GM19035 (cell line): ENCODE results near the gene COP1.
"Not testable (repeated sequence)": the region's sequence is repeated elsewhere in the genome, so short reads cannot be mapped to it uniquely, and the experiment has no call there.

ENCODE experiments used
- ATAC-seq: cut with Tn5 transposase; IDR thresholded peaks from one replicate; pipeline ENCODE4 v1.9.1; 2021; ENCODE audit not compliant: unreplicated experiment

Gene COP1

DNA sequence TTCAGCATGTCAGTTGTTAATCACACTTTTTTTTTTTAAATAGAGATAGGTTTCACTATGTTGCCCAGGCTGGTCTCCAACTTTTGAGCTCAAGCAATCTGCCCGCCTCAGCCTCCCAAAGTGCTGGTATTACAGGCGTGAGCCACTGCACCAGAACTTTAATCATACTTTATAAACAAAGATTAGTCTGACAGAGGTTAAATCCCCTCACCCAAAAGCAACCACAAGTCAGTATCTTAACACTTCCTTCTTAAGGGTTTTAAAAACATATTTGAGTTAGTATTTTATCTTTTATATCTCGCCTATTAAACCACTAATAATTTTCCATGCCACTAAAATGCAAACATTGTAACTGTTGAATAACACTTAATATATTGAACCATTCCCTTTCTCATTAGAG, 70.2 kb downstream of the COP1 start:
- no peak for ATAC-seq

DNA sequence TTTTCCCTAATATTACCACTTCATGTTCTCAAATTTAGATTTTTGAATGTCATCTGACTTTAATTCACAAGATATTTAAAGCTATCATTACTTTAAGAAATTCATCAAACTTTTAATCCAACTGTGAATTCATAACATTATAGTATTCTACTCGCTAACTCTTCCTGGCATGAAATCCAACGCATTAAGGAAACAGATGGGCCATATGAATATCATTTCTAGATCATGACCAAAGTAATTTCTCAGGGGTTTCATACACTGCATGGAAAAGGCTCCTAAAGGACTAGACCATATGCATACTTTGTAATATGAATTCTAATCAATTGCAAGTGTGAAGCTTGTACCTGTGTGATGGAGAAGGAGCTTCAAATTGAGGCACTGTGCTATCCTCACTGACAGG, 72.4 kb downstream of the COP1 start:
- no peak for ATAC-seq

DNA sequence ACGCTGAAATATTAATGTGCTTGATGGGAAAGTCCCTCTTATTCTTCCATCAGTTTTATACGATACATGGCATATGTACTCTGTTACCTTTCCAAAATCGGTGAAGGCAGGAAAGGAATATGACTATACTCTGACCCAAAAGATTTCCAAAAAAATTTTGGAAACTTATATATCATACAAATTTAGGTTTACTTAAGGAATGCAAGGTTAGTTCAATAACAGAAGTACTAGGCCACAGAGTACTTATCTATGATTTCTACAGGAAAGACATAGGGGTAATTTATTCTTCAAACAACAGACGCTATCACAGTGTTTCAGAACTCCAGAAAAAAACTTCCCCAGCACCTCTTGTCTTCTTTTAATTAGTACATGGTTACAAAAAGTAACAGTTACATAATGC, 84.8 kb downstream of the COP1 start:
- ATAC-seq, result no peak

DNA sequence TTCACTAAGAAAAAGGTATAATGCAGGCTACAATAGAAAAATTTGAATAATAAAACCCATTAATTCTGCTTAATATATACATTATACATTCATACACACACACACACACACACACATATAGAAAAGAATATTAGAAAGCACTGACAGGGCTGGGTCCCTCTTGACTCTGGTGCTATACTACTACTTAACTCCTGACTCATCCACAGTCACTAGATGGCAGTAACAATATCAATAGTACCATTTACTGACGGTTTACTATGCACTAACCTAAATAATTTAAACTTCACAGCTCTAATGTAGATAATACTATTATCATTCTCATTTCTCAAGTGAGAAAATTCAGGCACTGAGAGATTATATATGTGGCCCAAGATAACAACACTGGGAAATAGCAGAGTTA, 87.5 kb downstream of the COP1 start:
- ATAC-seq, result no peak

DNA sequence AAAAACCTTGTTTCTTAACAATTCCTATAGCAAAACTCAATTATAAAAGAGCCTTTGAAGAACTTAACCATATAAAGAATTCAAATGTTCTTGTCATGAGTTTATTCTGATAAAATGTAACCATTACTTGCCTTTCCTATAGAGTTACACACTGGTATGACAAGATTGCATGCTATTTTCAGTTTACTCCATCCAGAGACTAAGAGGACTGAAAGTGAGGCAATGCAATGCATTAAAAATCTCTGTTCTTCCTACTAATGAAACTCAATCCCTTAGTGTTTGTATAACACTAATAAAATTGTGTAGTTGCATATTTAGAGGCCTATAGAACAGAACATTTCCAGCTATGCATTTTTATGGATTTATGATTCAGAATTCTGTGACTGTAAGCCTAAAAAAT, 88.1 kb downstream of the COP1 start:
- no peak for ATAC-seq

DNA sequence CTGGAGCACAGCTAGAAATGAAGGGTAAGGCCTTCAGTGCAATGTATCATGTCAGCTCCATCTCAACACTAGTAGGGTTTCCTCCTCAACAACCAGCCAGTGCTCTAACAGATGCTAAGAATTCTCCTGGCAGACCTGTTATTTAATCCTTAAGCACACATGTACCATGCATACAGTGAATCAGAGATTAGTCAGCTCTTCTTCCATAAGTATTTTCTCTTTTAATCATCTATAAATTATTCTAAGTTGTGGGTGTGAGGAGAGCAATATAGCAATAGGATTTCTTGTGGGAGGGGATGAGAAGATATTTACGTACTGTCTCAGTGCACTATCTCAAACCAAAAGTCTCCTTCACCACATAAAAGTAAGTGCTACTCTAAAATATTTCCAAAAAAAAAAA, 95.3 kb downstream of the COP1 start:
- no peak for ATAC-seq

DNA sequence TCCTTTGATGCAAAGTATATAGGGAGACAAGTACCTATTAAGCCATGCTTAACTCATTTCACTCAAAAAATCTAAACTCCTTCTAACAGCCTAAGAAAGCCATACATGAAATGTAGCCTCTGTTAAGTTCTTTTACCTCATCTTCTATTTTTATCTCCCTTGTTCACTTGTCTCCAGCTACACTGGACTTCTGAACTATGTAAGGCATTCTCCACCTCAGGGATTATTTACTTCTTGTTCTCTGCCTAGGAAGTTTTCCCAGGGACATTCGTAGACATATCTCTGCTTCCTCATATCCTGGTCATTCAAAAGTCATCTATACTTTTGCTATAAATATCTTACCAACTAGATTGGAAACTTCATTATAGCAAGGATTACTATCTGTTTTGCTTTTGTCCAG, 96.9 kb downstream of the COP1 start:
- no peak for ATAC-seq

DNA sequence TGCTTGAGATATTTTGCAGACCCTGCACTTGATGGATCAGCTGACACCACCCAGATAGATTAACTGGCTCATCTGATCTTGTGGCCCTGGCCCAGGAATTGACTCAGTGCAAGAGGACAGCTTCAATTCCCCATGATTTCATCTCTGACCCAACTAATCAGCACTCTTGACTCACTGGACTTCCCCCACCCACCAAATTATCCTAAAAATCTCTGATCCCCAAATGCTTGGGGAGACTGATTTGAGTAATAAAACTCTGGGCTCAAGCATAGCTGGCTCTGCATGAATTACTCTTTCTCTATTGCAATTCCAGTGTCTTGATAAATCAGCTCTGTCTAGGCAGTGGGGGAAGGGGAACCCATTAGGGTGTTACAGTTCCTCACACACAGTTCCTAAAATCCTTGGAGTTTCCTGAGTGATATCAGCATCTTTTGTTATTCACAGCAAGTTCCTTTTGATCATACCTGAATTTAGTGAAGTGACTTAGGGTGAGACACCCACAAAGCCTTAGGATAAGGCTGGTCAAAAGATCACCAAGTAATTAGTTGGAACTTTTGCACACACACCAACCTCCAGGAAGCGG, 104.2 kb downstream of the COP1 start:
- no peak for ATAC-seq

DNA sequence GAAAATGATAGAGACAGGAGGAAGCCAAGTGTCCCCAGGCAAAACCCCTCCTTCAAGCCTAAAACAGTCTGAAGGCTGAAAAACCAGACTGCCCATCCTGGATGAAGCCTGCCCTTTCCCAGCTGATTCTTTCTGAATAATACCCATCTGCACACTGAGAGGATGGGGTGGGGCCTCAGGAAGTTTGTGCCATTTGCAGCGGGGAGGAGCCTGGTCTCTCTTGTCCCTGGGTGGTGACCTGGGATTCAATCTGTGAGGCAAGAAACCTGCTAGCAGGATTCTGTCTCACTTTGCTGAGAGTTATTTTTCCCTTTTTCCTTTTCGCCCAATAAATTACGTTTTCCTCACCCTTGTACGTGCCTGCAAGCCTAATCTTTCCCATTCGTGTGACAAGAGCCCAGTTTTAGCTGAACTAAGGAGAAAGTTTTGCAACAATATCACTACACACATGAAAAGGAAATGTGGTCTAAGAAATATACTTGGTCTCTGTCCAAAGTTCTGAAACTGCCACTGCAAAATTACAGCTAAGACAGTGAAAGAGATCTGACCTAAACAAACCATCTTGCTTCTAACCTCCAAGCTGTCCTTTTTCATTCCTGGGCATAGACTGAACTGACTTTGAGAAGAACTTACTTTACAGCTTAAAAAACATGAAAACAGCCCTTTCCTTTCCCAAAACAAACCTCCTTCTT, 105.0 kb downstream of the COP1 start:
- no peak for ATAC-seq

DNA sequence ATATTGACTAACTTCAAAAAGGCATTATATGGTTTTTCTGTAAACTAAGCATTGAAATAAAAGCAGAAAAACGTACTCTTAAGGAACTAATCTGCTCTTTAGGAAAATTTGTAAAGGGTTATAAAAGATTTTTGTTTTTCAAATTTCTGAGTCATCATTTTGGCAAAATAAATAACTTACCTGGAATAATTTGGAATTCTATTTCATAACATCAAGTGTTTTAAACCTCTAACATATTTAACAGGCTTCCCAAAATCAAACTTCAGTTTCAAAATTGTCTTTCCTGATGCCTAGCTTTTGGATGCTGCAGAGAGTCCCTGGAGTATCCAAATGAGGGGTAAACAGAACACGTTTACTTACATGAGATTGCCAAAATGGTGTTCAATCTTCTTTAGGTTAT, 108.5 kb downstream of the COP1 start:
- no peak for ATAC-seq

DNA sequence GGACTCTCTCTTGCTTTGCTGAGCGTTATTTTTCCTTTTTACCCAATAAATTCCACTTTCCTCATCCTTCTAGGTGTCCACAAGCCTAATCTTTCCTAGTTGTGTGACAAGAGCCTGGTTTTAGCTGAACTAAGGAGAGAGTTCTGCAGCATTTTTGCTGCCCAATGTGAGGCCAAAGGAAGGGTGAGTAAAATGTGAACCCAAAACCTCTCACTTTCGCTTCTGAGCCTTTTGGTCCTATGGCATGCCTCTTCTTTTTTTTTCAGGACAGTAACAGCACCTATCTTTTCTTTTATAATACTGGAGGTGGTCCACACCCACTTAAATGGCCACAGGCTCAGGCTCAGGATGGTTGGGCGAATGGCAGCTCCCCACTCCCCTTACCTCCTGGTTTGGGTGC, 111.1 kb downstream of the COP1 start:
- no peak for ATAC-seq

DNA sequence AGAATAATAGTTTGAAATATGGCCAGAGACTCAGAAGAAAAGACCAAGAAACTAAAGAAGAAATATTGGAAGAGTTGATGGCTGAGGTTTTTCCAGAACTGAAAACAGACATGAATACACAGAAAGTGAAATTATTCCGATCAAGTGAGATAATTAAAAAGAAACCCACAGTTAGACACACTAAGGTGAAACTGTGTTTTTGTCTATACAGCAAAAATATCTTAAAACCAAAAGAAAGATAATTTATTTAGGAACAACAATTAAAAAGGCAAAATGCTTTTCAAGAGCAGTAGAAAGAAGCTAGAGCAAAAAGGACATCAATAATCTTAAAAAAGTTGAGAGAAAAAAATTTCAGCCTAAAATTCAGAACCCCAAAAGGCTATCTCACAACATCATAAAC, 116.3 kb downstream of the COP1 start:
- no peak for ATAC-seq

DNA sequence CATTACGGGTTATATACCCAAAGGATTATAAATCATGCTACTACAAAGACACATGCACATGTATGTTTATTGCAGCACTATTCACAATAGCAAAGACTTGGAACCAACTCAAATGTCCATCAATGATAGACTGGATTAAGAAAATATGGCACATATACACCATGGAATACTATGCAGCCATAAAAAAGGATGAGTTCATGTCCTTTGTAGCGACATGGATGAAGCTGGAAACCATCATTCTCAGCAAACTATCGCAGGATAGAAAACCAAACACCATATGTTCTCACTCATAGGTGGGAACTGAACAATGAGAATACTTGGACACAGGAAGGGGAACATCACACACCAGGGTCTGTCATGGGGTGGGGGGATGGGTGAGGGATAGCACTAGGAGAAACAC, 119.3 kb downstream of the COP1 start:
- not testable (repeated sequence) for ATAC-seq

DNA sequence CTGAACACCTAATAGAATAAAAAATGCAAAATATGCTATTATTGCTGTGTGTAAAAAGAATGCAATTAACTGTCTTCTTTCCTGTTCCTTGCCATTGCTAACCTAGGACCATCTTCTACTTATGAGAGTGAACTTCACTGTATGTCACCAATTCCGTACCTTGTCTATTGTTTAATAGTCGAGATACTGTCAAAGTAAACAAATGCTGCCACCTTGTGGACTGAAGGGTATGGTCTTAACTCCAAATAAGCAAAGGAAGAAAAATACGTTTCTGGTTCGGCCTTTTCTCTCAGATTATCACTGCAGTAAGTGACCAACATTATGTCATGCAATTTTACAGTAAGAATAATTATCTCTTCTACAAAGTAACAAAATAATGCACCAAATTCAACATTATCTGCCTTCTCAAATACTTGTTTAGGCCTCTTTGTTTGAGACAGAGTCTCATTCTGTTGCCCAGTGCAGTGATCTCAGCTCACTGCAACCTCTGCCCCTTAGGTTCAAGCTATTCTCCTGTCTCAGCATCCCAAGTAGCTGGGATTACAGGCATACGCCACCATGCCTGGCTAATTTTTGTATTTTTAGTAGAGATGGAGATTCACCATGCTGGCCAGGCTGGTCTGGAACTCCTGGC, 133.4 kb downstream of the COP1 start:
- ATAC-seq, result peak; percentile 68

DNA sequence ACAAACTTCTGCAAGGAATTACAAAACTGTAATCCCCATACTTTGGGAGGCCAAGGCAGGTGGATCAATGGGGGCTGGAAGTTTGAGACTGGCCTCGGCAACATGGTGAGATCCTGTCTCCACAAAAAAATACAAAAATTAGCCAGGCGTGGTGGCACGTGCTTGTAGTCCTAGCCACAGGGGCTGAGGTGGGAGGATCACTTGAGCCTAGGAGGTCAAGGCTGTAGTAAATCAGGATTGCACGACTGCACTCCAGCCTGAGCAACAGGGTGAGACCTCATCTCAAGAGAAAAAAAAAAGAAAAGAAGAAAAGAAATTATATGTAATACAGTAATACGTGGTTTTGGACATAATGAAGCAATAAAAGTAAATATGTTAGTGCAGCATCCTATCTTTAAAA, 138.2 kb downstream of the COP1 start:
- ATAC-seq, result no peak

DNA sequence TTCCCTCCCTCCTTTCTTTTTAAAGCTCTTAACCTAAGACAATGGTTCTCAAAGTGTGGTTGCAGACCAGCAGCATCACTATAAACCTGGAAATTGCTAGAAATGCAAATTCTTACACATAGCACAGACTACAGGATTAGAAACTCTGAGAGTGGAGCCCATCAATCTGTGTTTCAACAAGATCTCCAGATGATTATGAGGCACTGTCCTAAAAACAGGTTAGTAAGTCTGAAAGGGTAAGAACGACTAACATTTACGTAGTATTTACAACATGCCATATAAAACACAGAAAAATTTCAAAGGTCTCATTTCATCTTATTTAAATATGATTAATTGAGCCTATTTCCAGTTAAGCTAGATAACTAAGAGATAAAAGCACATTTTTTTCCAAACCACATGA, 138.8 kb downstream of the COP1 start:
- ATAC-seq, result no peak

DNA sequence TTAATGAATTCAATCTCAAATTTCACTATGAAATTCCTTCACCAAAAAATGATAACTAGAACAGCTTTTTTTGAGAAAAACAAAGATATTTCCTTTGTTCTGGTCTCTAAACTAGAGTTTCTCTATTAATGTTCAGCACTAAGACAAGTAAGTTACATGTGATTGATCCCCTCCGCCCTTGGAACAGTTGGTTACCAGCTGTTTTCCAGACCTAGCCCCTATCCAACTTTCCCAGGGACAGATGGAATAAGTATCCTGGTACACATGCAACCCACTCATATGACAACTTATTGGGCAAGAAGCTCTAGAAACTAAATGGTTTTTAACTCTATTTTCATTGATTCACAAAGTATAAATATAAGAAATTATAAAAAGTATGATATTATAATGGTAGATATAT, 140.4 kb downstream of the COP1 start:
- ATAC-seq, result no peak

DNA sequence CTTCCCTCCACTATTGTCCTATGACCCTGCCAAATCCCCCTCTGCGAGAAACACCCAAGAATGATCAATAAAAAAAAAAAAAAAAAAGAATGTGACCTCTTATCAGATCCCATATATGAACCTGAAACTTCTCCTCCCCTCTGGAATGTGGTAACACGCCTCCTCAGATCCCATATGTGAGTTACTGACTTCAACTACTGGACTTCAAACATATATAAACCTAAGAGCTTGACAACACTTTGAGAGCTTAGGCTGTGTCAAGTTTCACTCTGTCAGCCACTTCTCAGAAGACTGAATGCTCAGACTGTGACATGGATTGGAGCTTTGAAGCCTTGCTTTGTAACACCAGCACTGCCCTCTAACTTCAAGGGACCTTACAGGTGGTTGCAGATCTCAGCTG, 148.4 kb downstream of the COP1 start:
- no peak for ATAC-seq

DNA sequence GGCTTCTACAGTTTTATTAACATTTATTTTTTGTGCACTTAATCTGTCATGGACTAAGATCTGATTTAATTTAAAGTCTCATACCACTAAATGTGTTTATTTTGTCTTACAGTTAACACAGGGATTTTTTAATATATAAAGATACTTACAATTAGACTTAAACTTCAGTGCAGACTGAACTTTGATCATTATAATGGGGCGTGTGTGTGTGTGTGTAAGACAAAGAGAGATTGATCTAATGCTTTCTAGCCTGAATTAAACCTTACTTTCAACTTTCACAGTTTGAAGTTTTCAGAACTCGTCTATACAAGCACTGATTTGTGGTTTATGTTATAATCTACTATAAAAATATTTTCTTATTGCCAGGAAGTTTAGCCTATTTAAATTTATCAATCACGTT, 150.8 kb downstream of the COP1 start:
- ATAC-seq, result no peak

DNA sequence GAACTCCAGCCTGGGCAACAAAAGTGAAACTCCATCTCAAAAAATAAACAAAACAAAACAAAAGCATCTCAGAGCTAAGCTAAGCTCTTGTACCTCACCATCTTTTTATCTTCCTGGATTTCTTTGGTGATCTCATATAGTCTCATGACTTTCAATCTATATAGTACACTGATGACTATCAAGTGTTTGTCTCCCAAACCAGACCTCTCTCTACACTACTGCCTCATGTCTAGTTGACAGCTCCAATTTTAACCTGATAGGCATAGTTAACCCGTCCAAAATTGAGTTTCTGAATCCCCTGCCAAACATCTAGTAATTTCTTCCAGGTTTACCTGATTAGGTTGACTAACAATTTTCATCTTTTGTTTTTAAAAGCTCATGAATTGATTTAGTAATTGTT, 151.7 kb downstream of the COP1 start:
- no peak for ATAC-seq

DNA sequence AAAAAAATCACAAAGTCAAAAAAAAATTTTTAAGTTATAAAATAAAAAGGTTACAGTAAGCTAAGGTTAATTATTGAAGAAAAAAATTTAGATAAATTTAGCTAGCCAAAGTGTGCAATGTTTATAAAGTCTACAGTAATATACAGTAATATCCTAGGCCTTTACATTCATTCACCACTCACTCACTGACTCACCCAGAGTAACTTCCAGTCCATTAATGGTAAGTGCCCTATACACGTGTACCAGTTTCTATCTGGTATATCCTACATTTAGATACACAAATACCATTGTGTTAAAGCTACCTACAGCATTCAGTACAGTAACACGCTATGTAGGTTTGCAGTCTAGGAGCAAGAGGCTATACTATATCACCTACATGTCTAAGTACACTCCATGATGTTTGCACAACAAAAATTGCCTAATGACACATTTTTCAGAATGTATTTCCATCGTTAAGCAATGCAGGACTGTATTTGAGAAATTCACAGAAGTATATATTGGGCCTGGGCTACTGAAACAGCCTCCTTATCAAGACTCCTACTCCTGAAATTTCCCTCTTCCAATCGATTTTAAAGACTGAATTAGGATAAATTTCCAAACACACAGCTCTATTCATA, 155.1 kb downstream of the COP1 start:
- no peak for ATAC-seq

DNA sequence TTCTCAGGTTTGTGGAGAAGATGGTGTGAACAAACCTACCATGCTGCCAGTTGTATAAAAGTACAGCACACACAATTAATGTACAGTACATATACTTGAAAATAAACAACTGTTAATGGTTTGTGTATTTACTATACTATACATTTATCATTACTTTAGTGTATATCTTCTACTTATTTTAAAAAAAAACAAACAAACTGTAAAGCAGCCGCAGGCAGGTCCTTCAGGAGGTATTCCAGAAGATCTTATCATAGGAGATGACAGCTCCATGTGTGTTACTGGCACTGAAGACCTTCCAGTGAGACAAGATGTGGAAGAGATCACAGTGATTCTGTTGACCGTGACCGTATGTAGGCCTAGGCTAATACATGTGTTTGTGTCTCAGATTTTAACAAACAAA, 155.7 kb downstream of the COP1 start:
- no peak for ATAC-seq
